Measurements from ENCODE around the gene AKR1A1. TPM values are rescaled to one million over a fixed set of nuclear protein-coding genes. Genes with fewer than 3 reads are reported as not detected.
"Not testable (repeated sequence)": the region's sequence is repeated elsewhere in the genome, so short reads cannot be mapped to it uniquely, and the experiment has no call there.

The AKR1A1 gene
- total RNA-seq, 1 experiment from 2014 or later, result 111 TPM

GRCh38 chr1:45522324-45523104 is 28.1 kb upstream of the AKR1A1 start:
- Mint-ChIP-seq H3K9me3 (ENCODE audit: low read depth, unreplicated experiment) (no peaks in the 10 kb centered on the region), H3K27ac (ENCODE audit: unreplicated experiment) (peak overlapping the region; percentile 99), H3K27me3 (ENCODE audit: unreplicated experiment) (no peaks in the 10 kb centered on the region), H3K4me1 (ENCODE audit: low read depth, unreplicated experiment) (peaks cover 52% of the 10 kb centered on the region), H3K4me3 (ENCODE audit: low read depth, unreplicated experiment) (peak overlapping the region; percentile 84), H3K36me3 (ENCODE audit: insufficient read depth, unreplicated experiment) (peaks cover 57% of the 10 kb centered on the region)
- CTCF ChIA-PET, result interaction anchor here (1.4 to 2.4 kb wide), 2 partner anchors 22 to 28 kb away, joined by 4 to 9 read pairs; partner anchors contain the start of genes AKR1A1, CCDC163 and MMACHC
- intact Hi-C loops (cut with micrococcal nuclease; ENCODE audit: unreplicated experiment), result loop anchor here (2.0 kb wide), 1 partner anchor 28 kb away; the partner anchor contains the start of gene AKR1A1
- no peak for TF ChIP-seq CTCF (IDR thresholded peaks at IDR 0.05; ENCODE audit: unreplicated experiment)
- BruUV-seq (replicated peaks), result no TSS peak
- peak; percentile 59 for DNase-seq

GRCh38 chr1:45523516-45523915 is 27.1 kb upstream of the AKR1A1 start:
- H3K4me1 Mint-ChIP-seq (ENCODE audit: low read depth, unreplicated experiment), result peaks cover 49% of the 10 kb centered on the region
- peak overlapping the region; percentile 99 for H3K27ac Mint-ChIP-seq (ENCODE audit: unreplicated experiment)
- DNase-seq; H3K9me3 Mint-ChIP-seq (ENCODE audit: low read depth, unreplicated experiment); H3K27me3 Mint-ChIP-seq (ENCODE audit: unreplicated experiment); BruUV-seq (replicated peaks): not testable (repeated sequence)
- CTCF ChIA-PET, result interaction anchor here (0.5 kb wide), 1 partner anchor 282 kb away, joined by 3 read pairs; no protein-coding TSS in a partner anchor
- intact Hi-C loops (cut with micrococcal nuclease; ENCODE audit: unreplicated experiment), result loop anchor here (2.0 kb wide), 1 partner anchor 27 kb away; the partner anchor contains the start of gene AKR1A1
- peak overlapping the region; percentile 84 for H3K4me3 Mint-ChIP-seq (ENCODE audit: low read depth, unreplicated experiment)
- peaks cover 48% of the 10 kb centered on the region for H3K36me3 Mint-ChIP-seq (ENCODE audit: insufficient read depth, unreplicated experiment)

GRCh38 chr1:45523975-45524374 is 26.7 kb upstream of the AKR1A1 start:
- H3K4me3 Mint-ChIP-seq (ENCODE audit: low read depth, unreplicated experiment); DNase-seq; H3K27me3 Mint-ChIP-seq (ENCODE audit: unreplicated experiment); H3K9me3 Mint-ChIP-seq (ENCODE audit: low read depth, unreplicated experiment); BruUV-seq (replicated peaks): not testable (repeated sequence)
- intact Hi-C loops (cut with micrococcal nuclease; ENCODE audit: unreplicated experiment), result loop anchor here (2.0 kb wide), 1 partner anchor 27 kb away; the partner anchor contains the start of gene AKR1A1
- Mint-ChIP-seq H3K4me1 (ENCODE audit: low read depth, unreplicated experiment) (peaks cover 45% of the 10 kb centered on the region), H3K27ac (ENCODE audit: unreplicated experiment) (peak overlapping the region; percentile 99), H3K36me3 (ENCODE audit: insufficient read depth, unreplicated experiment) (peaks cover 43% of the 10 kb centered on the region)
- CTCF ChIA-PET, result interaction anchor here (0.6 kb wide), 1 partner anchor 221 kb away, joined by 4 read pairs; no protein-coding TSS in a partner anchor

GRCh38 chr1:45526135-45526644 is 24.4 kb upstream of the AKR1A1 start:
- DNase-seq, result no peak
- Mint-ChIP-seq H3K4me3 (ENCODE audit: low read depth, unreplicated experiment) (no peak overlapping the region), H3K27me3 (ENCODE audit: unreplicated experiment) (no peaks in the 10 kb centered on the region), H3K4me1 (ENCODE audit: low read depth, unreplicated experiment) (peaks cover 39% of the 10 kb centered on the region), H3K9me3 (ENCODE audit: low read depth, unreplicated experiment) (no peaks in the 10 kb centered on the region), H3K27ac (ENCODE audit: unreplicated experiment) (no peak overlapping the region), H3K36me3 (ENCODE audit: insufficient read depth, unreplicated experiment) (peaks cover 21% of the 10 kb centered on the region)
- intact Hi-C loops (cut with micrococcal nuclease; ENCODE audit: unreplicated experiment), result loop anchor here (1.0 kb wide), 1 partner anchor 19 kb away; no protein-coding TSS in a partner anchor
- TF ChIP-seq CTCF (IDR thresholded peaks at IDR 0.05; ENCODE audit: unreplicated experiment), result no peak
- CTCF ChIA-PET, result interaction anchor here (0.6 to 2.0 kb wide), 2 partner anchors 24 to 47 kb away, joined by 3 to 10 read pairs; partner anchors contain the start of gene AKR1A1
- no TSS peak for BruUV-seq (replicated peaks)

- CTCF ChIA-PET, result no interaction called here
- Mint-ChIP-seq H3K4me3 (ENCODE audit: low read depth, unreplicated experiment) (no peak overlapping the region), H3K27me3 (ENCODE audit: unreplicated experiment) (no peaks in the 10 kb centered on the region)
Measured at GRCh38 chr1:45530632-45531135, 19.9 kb upstream of the AKR1A1 start.

More at GRCh38 chr1:45530632-45531135, 19.9 kb upstream of the AKR1A1 start:
- Mint-ChIP-seq H3K9me3 (ENCODE audit: low read depth, unreplicated experiment) (no peaks in the 10 kb centered on the region), H3K4me1 (ENCODE audit: low read depth, unreplicated experiment) (peaks cover 13% of the 10 kb centered on the region), H3K36me3 (ENCODE audit: insufficient read depth, unreplicated experiment) (no peaks in the 10 kb centered on the region), H3K27ac (ENCODE audit: unreplicated experiment) (no peak overlapping the region)
- intact Hi-C loops (cut with micrococcal nuclease; ENCODE audit: unreplicated experiment), result no loop called here
- no peak for DNase-seq
- TF ChIP-seq CTCF (IDR thresholded peaks at IDR 0.05; ENCODE audit: unreplicated experiment), result no peak
- no TSS peak for BruUV-seq (replicated peaks)

All from Calu3 (cell line).